B cell (primary cell): Measurements from ENCODE around the gene UNC79.
"Not testable (repeated sequence)": the region's sequence is repeated elsewhere in the genome, so short reads cannot be mapped to it uniquely, and the experiment has no call there.

ENCODE experiments used
- CTCF ChIP-seq: fragments of 200-600 bp; IDR thresholded peaks from one replicate; pipeline ENCODE4 v1.8.0; 2022; ENCODE audit warnings: antibody characterized with exemption, mild to moderate bottlenecking
- EZH2 ChIP-seq: IDR thresholded peaks from 2 replicates; pipeline ENCODE4 v1.6.1; 2012; ENCODE audit warnings: borderline replicate concordance, low read depth, mild to moderate bottlenecking, moderate library complexity, low read length; ENCODE audit not compliant: insufficient read depth, poor library complexity, severe bottlenecking

GRCh38 chr14:93493622-93494021, 62.9 kb downstream of the UNC79 start:
- not testable (repeated sequence) for TF ChIP-seq CTCF, EZH2
